GM12878 (cell line): ENCODE data around the gene OR4Q2.

Experiments
- BHLHE40 ChIP-seq, 2 experiments: fragments of 450-650 bp in 1 of 2; IDR thresholded peaks; 2 replicates each; pipeline ENCODE4 v1.6.1; 2011 to 2017; ENCODE audit warnings: low read depth in 2 of 2, borderline replicate concordance in 1 of 2, improper control_type of control experiment in 1 of 2, low read length in 1 of 2, mild to moderate bottlenecking in 1 of 2
- EED ChIP-seq: sonication (generic); IDR thresholded peaks from 2 replicates; pipeline ENCODE4 v1.6.1; 2016; ENCODE audit warnings: antibody characterized with exemption, low read depth
- EZH2 ChIP-seq: IDR thresholded peaks from 2 replicates; pipeline ENCODE4 v1.6.1; 2012; ENCODE audit warnings: low read depth, mild to moderate bottlenecking, control low read depth, inconsistent platforms, low read length, borderline replicate concordance; ENCODE audit not compliant: control insufficient read depth
- FOXK2 ChIP-seq: fragments of 450-650 bp; IDR thresholded peaks from 2 replicates; pipeline ENCODE4 v1.6.1; 2017; ENCODE audit warnings: mild to moderate bottlenecking, moderate library complexity
- NR2F1 ChIP-seq: fragments of 450-650 bp; conservative IDR thresholded peaks from 2 replicates; pipeline ENCODE4 v1.6.1; 2017; ENCODE audit warnings: mild to moderate bottlenecking
- POLR2A ChIP-seq: IDR thresholded peaks from 2 replicates; pipeline ENCODE4 v1.6.1; 2011; ENCODE audit warnings: low read depth, mild to moderate bottlenecking, low read length
- REST ChIP-seq: IDR thresholded peaks from 2 replicates; pipeline ENCODE4 v1.6.1; 2012; ENCODE audit warnings: mild to moderate bottlenecking, low read depth, low read length
- ZNF24 ChIP-seq: fragments of 450-650 bp; IDR thresholded peaks from 2 replicates; pipeline ENCODE4 v1.6.1; 2017; ENCODE audit warnings: antibody characterized with exemption, mild to moderate bottlenecking
- TF ChIP-seq, protein P1 (sequence below), 3 experiments: IDR thresholded peaks in 2 of 3; conservative IDR thresholded peaks in 1 of 3; 2 replicates each; pipeline ENCODE4 v1.5.1; 2011; ENCODE audit warnings: low read depth in 3 of 3, low read length in 3 of 3, mild to moderate bottlenecking in 3 of 3, control low read depth in 2 of 3, moderate library complexity in 2 of 3, inconsistent platforms in 1 of 3, mixed read lengths in 1 of 3; ENCODE audit not compliant: control insufficient read depth in 2 of 3, insufficient read depth in 1 of 3; ENCODE audit errors: extremely low read depth in 1 of 3

DNA sequence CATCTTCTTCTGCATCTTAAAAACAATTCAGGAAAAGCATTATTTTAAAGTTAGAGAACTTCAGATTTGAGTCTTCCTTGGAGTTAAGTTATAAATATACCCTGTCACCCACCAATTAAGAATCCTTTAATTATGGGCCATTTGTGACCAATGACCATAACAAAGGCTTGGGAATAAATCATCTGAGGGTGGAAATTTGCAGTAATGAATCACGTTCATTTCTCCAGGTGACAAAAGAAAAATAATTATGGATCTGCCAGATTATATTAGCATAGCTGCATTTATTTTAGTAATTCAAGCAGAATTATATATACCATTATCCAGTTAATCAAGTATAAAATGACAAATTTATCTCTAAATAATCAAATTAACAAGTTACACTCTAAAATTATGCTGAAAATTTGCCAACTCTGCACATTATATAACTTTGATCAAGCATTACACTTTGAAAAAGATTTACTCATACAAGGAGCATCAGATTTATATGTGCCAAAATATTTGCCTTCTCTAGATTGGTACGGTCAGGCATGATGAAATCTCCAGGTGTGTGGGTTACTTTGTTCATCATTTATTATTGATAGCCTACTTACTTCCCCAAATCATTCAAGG is 17.4 kb downstream of the OR4Q2 start, which contains the start of gene OR4K14:
- TF ChIP-seq NR2F1, result no peak
- TF ChIP-seq EED, result no peak
- no peak for TF ChIP-seq EZH2
- TF ChIP-seq, protein P1, sequence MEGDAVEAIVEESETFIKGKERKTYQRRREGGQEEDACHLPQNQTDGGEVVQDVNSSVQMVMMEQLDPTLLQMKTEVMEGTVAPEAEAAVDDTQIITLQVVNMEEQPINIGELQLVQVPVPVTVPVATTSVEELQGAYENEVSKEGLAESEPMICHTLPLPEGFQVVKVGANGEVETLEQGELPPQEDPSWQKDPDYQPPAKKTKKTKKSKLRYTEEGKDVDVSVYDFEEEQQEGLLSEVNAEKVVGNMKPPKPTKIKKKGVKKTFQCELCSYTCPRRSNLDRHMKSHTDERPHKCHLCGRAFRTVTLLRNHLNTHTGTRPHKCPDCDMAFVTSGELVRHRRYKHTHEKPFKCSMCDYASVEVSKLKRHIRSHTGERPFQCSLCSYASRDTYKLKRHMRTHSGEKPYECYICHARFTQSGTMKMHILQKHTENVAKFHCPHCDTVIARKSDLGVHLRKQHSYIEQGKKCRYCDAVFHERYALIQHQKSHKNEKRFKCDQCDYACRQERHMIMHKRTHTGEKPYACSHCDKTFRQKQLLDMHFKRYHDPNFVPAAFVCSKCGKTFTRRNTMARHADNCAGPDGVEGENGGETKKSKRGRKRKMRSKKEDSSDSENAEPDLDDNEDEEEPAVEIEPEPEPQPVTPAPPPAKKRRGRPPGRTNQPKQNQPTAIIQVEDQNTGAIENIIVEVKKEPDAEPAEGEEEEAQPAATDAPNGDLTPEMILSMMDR (IDR thresholded peaks at IDR 0.05 in 2 of 3, conservative IDR thresholded peaks at IDR 0.05 in 1 of 3; ENCODE audit: control insufficient read depth in 2 of 3, extremely low read depth in 1 of 3, insufficient read depth in 1 of 3, low read depth in 3 of 3, low read length in 3 of 3), result no peak
- no peak for TF ChIP-seq BHLHE40 (IDR thresholded peaks at IDR 0.05; ENCODE audit: borderline replicate concordance in 1 of 2, low read depth in 2 of 2, low read length in 1 of 2)
- TF ChIP-seq REST, result no peak
- no peak for TF ChIP-seq FOXK2
- no peak for TF ChIP-seq POLR2A
- TF ChIP-seq ZNF24, result no peak
